Glutamatergic neuron (in vitro differentiated cells): ENCODE measurements around the gene RAB30. TPM values are rescaled to one million over a fixed set of nuclear protein-coding genes. Genes with fewer than 3 reads are reported as not detected.

Source experiments
- DNase-seq: peaks from one replicate; pipeline ENCODE4 v3.0.0; 2022
- H3K27ac Mint-ChIP-seq: one replicate; pipeline ENCODE4 v1.8.0; 2020; ENCODE audit warnings: mild to moderate bottlenecking, mixed read lengths, inconsistent platforms; ENCODE audit not compliant: unreplicated experiment
- H3K27me3 Mint-ChIP-seq: one replicate; pipeline ENCODE4 v1.8.0; 2020; ENCODE audit warnings: mild to moderate bottlenecking, moderate library complexity, mixed read lengths, inconsistent platforms; ENCODE audit not compliant: unreplicated experiment
- H3K36me3 Mint-ChIP-seq: one replicate; pipeline ENCODE4 v1.8.0; 2020; ENCODE audit warnings: mild to moderate bottlenecking, mixed read lengths, inconsistent platforms; ENCODE audit not compliant: unreplicated experiment
- H3K4me1 Mint-ChIP-seq: one replicate; pipeline ENCODE4 v1.8.0; 2020; ENCODE audit warnings: mild to moderate bottlenecking, low read depth, mixed read lengths, inconsistent platforms; ENCODE audit not compliant: unreplicated experiment
- H3K4me3 Mint-ChIP-seq: one replicate; pipeline ENCODE4 v1.8.0; 2020; ENCODE audit warnings: mild to moderate bottlenecking, mixed read lengths, inconsistent platforms; ENCODE audit not compliant: unreplicated experiment
- H3K9me3 Mint-ChIP-seq: one replicate; pipeline ENCODE4 v1.8.0; 2020; ENCODE audit warnings: mild to moderate bottlenecking, moderate library complexity, mixed read lengths, inconsistent platforms; ENCODE audit not compliant: unreplicated experiment
- CTCF ChIP-seq: fragments of 200-600 bp; sonication (generic); IDR thresholded peaks from one replicate; pipeline ENCODE4 v1.5.0; 2021; ENCODE audit not compliant: partially characterized antibody, unreplicated experiment
- total RNA-seq: library from RNA; stranded (reverse); fragmentation: NEBNext Ultra II Directional; extraction: Animal tissue kit (Norgen Biotek cat#: 25700); gene quantifications from one replicate; pipeline ENCODE4 v1.2.1, GENCODE V29; 2021; ENCODE audit not compliant: unreplicated experiment

Gene RAB30
- total RNA-seq, 1 donor from 2014 or later, result 59.4 TPM

- no peak for TF ChIP-seq CTCF
- Mint-ChIP-seq H3K27me3 (no peaks in the 10 kb centered on the region), H3K27ac (no peak overlapping the region), H3K4me1 (peaks cover 24% of the 10 kb centered on the region), H3K4me3 (no peak overlapping the region), H3K9me3 (no peaks in the 10 kb centered on the region), H3K36me3 (no peaks in the 10 kb centered on the region)
- peak; percentile 52 for DNase-seq
Observed at GRCh38 chr11:83070731-83071566, 748 bp downstream of the RAB30 start.

GRCh38 chr11:83070044-83070701, 1.5 kb downstream of the RAB30 start:
- H3K36me3 Mint-ChIP-seq, result no peaks in the 10 kb centered on the region
- no peaks in the 10 kb centered on the region for H3K27me3 Mint-ChIP-seq
- DNase-seq, result no peak
- H3K9me3 Mint-ChIP-seq, result no peaks in the 10 kb centered on the region
- no peak for TF ChIP-seq CTCF
- peaks cover 24% of the 10 kb centered on the region for H3K4me1 Mint-ChIP-seq
- H3K27ac Mint-ChIP-seq, result no peak overlapping the region
- H3K4me3 Mint-ChIP-seq, result no peak overlapping the region

- no peaks in the 10 kb centered on the region for H3K9me3 Mint-ChIP-seq
- peaks cover 24% of the 10 kb centered on the region for H3K4me1 Mint-ChIP-seq
- no peak for DNase-seq
- H3K27me3 Mint-ChIP-seq, result no peaks in the 10 kb centered on the region
- peak overlapping the region; percentile 2 for H3K27ac Mint-ChIP-seq
- TF ChIP-seq CTCF, result no peak
- H3K36me3 Mint-ChIP-seq, result no peaks in the 10 kb centered on the region
- no peak overlapping the region for H3K4me3 Mint-ChIP-seq
Observed at GRCh38 chr11:83069441-83070043, 2.2 kb downstream of the RAB30 start.

- H3K27me3 Mint-ChIP-seq, result no peaks in the 10 kb centered on the region
- peaks cover 28% of the 10 kb centered on the region for H3K4me1 Mint-ChIP-seq
- no peaks in the 10 kb centered on the region for H3K36me3 Mint-ChIP-seq
- no peak for TF ChIP-seq CTCF
- DNase-seq, result no peak
- H3K9me3 Mint-ChIP-seq, result no peaks in the 10 kb centered on the region
- H3K27ac Mint-ChIP-seq, result peak overlapping the region; percentile 9
- peak overlapping the region; percentile 25 for H3K4me3 Mint-ChIP-seq
Observed at GRCh38 chr11:83068568-83068967, 3.1 kb downstream of the RAB30 start.
